Measurements from ENCODE around the gene TBXAS1.
A peak's percentile ranks its signal among the peaks of the same experiment; 100 is the strongest.

TBXAS1 gene

GRCh38 chr7:140000666-140001268 is 171.7 kb downstream of the TBXAS1 start:
- no peak for DNase-seq (ENCODE audit: low read depth, low spot score)

DNA sequence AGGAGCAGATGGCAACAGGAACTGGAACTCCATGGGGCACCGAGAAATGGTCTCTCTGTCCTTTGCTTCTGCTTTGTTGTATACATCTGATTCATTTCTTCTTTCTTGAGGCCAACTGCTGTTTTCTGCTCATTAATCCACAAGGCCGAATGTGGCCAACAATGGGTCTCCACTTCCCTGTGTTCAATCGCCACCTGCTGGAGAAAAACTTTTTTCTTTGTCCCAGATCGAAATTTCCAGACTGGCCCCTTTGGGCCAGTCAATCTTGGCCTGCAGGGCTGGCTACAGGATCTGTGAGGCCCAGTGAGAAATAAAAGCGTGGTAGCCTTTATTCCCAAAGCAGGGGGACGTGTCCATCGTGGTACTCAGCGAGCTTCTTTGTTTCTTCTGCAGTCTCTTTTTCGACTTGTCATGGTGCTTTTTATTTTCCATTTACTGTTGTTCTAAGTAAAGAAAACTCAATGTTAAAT is 174.9 kb downstream of the TBXAS1 start:
- peak; percentile 72 for DNase-seq (ENCODE audit: low read depth, low spot score)

GRCh38 chr7:140004672-140005071 is 175.6 kb downstream of the TBXAS1 start:
- no peak for DNase-seq (ENCODE audit: low read depth, low spot score)

DNA sequence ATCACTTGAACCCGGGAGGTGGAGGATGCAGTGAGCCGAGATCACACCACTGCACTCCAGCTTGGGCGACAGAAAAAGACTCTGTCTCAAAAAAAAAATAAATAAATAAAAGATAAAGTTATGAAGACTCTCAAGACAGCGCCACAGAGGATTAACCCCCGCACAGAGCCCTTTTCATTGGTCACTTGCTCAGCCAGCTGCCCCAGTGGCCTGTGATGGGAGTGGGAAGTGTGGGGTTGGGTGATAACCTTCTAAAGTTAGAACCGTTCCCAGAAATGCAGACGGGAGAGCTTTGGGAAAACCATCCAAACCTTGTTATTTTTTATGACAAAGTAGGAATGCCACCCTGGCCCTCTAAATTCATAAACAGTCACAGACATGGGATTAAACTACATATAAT is 176.3 kb downstream of the TBXAS1 start:
- DNase-seq (ENCODE audit: low read depth, low spot score) = no peak

- peak; percentile 83 for DNase-seq (ENCODE audit: low read depth, low spot score)
Measured at GRCh38 chr7:140005754-140006503, 176.9 kb downstream of the TBXAS1 start.

DNA sequence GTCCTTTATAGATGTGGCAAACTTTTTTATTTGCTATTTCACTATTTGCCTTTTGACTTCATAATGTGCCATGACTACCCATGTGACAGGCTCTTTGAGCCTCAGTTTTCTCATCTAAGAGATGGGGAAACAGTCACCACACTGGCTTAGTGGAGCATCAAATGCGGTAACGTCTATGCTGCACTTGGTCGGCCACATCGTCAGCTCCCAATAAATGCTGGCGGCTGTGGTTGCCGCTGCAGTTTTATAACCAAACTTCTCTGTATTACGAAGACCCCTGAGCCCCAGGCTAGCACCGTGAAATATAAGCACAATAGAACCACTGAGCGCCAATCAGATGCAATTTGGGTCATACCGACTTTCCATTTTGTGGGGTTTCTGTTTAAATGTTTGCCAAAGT is 177.5 kb downstream of the TBXAS1 start:
- no peak for DNase-seq (ENCODE audit: low read depth, low spot score)

DNA sequence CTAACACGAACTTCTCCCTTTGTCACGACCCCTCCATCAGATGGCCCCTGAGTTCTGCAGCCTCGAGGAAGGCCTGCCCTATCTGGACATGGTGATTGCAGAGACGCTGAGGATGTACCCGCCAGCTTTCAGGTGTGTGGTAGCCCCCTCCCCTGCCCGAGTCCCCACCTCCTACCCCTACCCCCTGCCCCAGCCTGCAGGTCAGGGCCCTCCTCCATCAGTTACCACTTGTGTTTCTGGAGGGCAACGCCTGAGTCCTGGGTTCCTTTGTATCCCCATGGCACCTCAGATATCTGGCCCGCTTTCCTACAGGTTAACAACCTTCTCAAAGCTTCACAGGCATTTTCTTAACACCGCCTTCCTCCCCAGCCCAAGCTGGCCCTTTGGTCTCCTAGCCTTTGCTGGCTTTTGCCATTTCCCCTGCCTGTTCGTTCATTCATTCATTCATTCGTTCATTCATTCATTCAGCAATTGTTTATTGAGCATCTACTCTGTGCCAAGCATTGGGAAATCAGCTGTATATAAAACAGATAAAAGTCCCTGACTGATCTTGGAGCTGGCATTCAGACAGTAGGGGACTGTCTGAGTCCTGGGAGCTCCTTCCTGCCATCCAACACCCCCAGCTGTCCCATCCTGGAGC is 178.1 kb downstream of the TBXAS1 start:
- DNase-seq (ENCODE audit: low read depth, low spot score) = no peak

- DNase-seq (ENCODE audit: low read depth, low spot score) = no peak
Measured at GRCh38 chr7:140008755-140009610, 179.9 kb downstream of the TBXAS1 start.

DNA sequence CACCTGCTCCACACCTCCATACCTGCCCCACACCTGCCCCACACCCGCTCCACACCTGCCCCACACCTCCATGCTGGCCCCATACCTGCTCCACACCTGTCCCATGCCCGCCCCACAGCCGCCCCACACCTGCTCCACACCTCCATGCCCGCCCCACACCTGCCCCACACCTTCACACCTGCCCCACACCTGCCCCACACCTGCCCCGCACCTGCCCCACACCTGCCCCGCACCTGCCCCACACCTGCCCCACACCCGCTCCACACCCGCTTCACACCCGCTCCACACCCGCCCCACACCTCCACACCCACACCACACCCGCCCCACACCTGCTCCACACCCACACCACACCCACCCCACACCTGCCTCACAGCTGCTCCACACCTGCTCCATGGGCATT is 180.7 kb downstream of the TBXAS1 start:
- DNase-seq (ENCODE audit: low read depth, low spot score) = no peak

DNA sequence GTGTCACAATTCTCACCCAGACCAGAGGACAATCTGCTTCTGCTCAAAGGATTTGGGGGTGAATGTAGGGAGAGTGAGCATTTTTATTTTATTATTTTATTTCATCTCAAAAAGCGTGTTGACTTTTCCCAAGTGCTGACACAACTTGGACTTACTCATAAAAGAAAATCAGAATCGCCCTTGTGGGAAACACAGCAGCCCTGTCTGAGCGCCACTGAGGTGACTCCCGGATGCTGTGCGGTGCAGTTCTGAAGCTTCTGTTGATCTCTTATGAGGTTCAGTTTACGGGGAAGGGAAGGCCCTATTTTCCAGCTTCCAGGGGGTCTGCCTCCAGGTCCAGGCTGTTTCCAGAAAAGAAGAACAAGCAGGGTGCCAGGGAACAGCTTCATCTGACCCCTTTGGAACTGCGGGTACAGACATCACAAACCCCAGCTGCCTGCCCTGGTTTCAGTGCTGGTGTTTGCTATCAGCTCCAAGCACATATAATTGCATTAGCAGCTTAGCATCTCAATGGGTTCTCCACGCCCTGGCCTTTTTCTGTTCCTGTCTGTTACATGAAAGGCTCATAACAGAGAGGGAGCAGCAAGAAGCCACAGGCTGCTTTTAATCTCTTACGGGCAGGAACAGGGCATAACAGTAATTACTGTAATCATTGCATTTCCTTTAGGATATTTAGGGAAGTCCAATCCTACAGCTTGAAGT is 181.3 kb downstream of the TBXAS1 start:
- peak; percentile 55 for DNase-seq (ENCODE audit: low read depth, low spot score)

GRCh38 chr7:140013676-140014075 is 184.6 kb downstream of the TBXAS1 start:
- no peak for DNase-seq (ENCODE audit: low read depth, low spot score)

DNA sequence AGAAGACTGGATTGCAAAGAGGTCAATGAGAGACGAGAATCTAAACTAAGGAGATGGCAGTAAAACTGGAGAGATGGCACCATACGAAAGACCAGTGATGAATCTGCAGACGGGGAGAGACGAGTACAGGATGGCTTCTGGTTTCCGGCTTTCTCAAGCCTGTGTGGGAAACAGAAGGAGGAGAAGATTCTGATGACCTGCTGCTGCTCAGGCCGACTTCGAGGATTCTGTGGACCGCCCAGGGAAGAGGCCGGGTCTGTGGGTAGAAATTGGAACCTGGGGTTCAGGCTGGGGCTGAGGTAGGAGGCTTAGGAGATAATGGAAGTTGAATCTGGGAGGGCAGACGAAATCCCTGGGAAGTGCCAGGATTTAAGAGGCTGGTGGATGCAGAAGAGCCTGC is 185.1 kb downstream of the TBXAS1 start:
- no peak for DNase-seq (ENCODE audit: low read depth, low spot score)

DNA sequence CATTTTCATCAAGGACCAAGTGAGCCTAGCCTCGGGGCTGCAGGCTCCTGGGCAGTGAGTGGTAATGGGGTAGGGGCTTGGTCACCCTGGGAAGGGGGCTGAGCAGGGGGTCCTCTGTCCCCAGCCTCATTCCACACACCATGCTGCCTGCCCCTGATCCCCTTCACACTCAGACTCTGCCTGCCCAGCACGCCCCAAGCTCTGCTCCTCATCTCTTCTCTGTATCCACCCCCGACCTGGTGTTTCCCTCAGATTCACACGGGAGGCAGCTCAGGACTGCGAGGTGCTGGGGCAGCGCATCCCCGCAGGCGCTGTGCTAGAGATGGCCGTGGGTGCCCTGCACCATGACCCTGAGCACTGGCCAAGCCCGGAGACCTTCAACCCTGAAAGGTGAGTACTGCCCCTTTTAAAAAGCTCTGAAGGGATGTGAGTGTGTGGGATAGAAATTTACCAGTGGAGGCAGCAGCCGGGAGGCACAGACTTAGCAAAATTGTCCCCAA is 186.5 kb downstream of the TBXAS1 start:
- DNase-seq (ENCODE audit: low read depth, low spot score) = no peak

- no peak for DNase-seq (ENCODE audit: low read depth, low spot score)
Measured at GRCh38 chr7:140016540-140016939, 187.5 kb downstream of the TBXAS1 start.

GRCh38 chr7:140017034-140017433 is 188.0 kb downstream of the TBXAS1 start:
- no peak for DNase-seq (ENCODE audit: low read depth, low spot score)

DNA sequence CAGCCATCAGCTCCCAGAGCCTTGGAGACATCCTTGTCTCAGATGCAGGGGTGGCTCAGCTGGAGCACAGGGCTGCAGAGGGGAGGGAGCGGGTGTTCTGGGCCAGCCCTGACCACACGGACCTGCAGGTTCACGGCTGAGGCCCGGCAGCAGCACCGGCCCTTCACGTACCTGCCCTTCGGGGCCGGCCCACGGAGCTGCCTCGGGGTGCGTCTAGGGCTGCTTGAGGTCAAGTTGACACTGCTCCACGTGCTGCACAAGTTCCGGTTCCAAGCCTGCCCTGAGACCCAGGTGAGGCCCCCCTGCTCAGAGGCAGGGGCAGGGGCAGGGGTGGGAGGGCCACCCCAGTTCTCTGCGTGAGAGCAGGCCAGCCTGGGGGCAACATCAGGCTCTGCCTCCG is 188.5 kb downstream of the TBXAS1 start:
- no peak for DNase-seq (ENCODE audit: low read depth, low spot score)

- no peak for DNase-seq (ENCODE audit: low read depth, low spot score)
Measured at GRCh38 chr7:140018125-140019043, 189.3 kb downstream of the TBXAS1 start.

DNA sequence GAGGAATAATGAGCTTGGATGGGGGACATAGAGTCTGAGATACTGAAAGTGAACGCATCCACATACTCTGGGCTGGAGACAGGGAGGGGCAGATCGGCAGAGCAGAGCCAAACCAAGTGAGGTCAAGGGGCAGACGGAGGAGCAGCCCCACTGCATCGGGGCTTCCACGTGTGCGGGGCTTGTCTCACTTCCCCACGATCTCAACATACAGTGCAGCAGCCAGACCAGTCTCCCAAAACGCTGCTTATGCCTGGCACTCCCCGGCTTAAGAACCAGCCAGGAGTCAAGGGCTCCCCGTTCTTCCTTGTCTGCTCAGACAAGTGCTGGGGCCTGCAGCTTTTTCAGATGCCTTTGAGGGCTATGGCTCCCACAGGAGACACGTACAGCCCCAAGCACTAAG is 190.1 kb downstream of the TBXAS1 start:
- DNase-seq (ENCODE audit: low read depth, low spot score) = no peak

GRCh38 chr7:140019606-140020005 is 190.5 kb downstream of the TBXAS1 start:
- DNase-seq (ENCODE audit: low read depth, low spot score) = no peak

DNA sequence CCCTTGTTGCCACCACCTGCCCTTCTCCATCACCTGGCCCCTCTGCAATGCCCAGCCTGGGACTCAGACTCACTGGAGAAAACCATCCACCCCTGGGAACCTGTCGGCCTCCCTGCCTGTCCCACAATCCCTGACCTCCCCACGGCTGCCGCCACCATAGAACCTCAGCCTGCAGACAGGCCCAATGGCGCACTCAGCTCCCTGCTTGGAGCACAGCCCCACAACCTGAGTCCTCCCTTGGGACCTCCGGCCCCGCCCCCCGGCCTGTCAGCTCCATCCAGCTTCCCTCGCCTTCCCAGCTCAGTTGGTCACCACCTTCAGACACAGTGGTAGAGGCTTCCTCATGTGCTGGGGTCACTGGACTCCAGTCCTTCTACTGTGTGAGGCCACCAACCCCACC is 192.5 kb downstream of the TBXAS1 start:
- DNase-seq (ENCODE audit: low read depth, low spot score) = no peak
